HL-60/S4 treated with retinoic acid at 250 ng/mL for 4 days and 3 days (cell line): ENCODE data around the gene ADAM10.

ENCODE experiments used
- in situ Hi-C: fragments of 300-500 bp; cut with MboI; formaldehyde crosslinking; loops from 2 replicates; pipeline ENCODE4 v1.7.0; 2022; ENCODE audit warnings: low sequenced_read_pairs

ADAM10 gene

GRCh38 chr15:58585693-58586443, 163.6 kb downstream of the ADAM10 start:
- in situ Hi-C loops, result no loop called here

GRCh38 chr15:58584789-58585461, 164.6 kb downstream of the ADAM10 start:
- in situ Hi-C loops, result no loop called here

GRCh38 chr15:58583171-58583908, 166.2 kb downstream of the ADAM10 start:
- in situ Hi-C loops, result no loop called here

GRCh38 chr15:58582160-58582559, 167.3 kb downstream of the ADAM10 start:
- in situ Hi-C loops, result no loop called here

GRCh38 chr15:58576657-58577056, 172.8 kb downstream of the ADAM10 start:
- in situ Hi-C loops, result no loop called here

- in situ Hi-C loops, result no loop called here
Observed at GRCh38 chr15:58575045-58575786, 174.3 kb downstream of the ADAM10 start.

GRCh38 chr15:58574631-58575030, 174.9 kb downstream of the ADAM10 start:
- in situ Hi-C loops, result no loop called here

GRCh38 chr15:58573270-58573669, 176.2 kb downstream of the ADAM10 start:
- in situ Hi-C loops, result no loop called here

- in situ Hi-C loops, result no loop called here
Observed at GRCh38 chr15:58572521-58572920, 177.0 kb downstream of the ADAM10 start.

GRCh38 chr15:58571491-58571890, 178.0 kb downstream of the ADAM10 start:
- in situ Hi-C loops, result no loop called here

- in situ Hi-C loops, result no loop called here
Observed at GRCh38 chr15:58569455-58569854, 180.1 kb downstream of the ADAM10 start.

- in situ Hi-C loops, result no loop called here
Observed at GRCh38 chr15:58568157-58568571, 181.3 kb downstream of the ADAM10 start.

GRCh38 chr15:58566029-58566428, 183.5 kb downstream of the ADAM10 start:
- in situ Hi-C loops, result no loop called here

- in situ Hi-C loops, result no loop called here
Observed at GRCh38 chr15:58565619-58566018, 183.9 kb downstream of the ADAM10 start.

GRCh38 chr15:58564981-58565380, 184.5 kb downstream of the ADAM10 start:
- in situ Hi-C loops, result no loop called here

GRCh38 chr15:58562135-58562534, 187.4 kb downstream of the ADAM10 start:
- in situ Hi-C loops, result no loop called here

GRCh38 chr15:58561321-58561720, 188.2 kb downstream of the ADAM10 start:
- in situ Hi-C loops, result no loop called here

GRCh38 chr15:58559904-58560588, 189.5 kb downstream of the ADAM10 start:
- in situ Hi-C loops, result no loop called here

- in situ Hi-C loops, result no loop called here
Observed at GRCh38 chr15:58558777-58559176, 190.7 kb downstream of the ADAM10 start.

- in situ Hi-C loops, result no loop called here
Observed at GRCh38 chr15:58556541-58556940, 193.0 kb downstream of the ADAM10 start.

GRCh38 chr15:58556028-58556361, 193.5 kb downstream of the ADAM10 start:
- in situ Hi-C loops, result no loop called here
